ENCODE measurements around the gene ZNF140.
A peak's percentile ranks its signal among the peaks of the same experiment; 100 is the strongest.

Gene ZNF140

GRCh38 chr12:133130038-133130807 is 49.5 kb downstream of the ZNF140 start, which contains the start of the genes ZNF10 and ZNF891:
TSS of gene ZNF10 (plus strand) at chr12:133130627. CDS start at chr12:133144493, 13,866 bp downstream.
TSS of gene ZNF891 (minus strand) at chr12:133130274. CDS start at chr12:133121918, 8,356 bp downstream.
- DNase-seq (ENCODE audit: low read depth), result peak; percentile 76

- no peak for DNase-seq (ENCODE audit: low read depth)
Measured at GRCh38 chr12:133130808-133131128, 50.0 kb downstream of the ZNF140 start.

GRCh38 chr12:133135747-133136146 is 55.0 kb downstream of the ZNF140 start:
- DNase-seq (ENCODE audit: low read depth), result no peak

- no peak for DNase-seq (ENCODE audit: low read depth)
Measured at GRCh38 chr12:133145981-133146380, 65.3 kb downstream of the ZNF140 start.

- DNase-seq (ENCODE audit: low read depth), result no peak
Measured at GRCh38 chr12:133156125-133156690, 75.5 kb downstream of the ZNF140 start.
